IMR-90 (cell line): ENCODE data around the gene STOM. TPM values are rescaled to one million over a fixed set of nuclear protein-coding genes. Genes with fewer than 3 reads are reported as not detected.
A peak's percentile ranks its signal among the peaks of the same experiment; 100 is the strongest.

Source experiments
- ATAC-seq: fragments of 200-7000 bp; cut with Tn5 transposase; 2 replicates; pipeline ENCODE4 v1.9.1; 2020; ENCODE audit warnings: low read depth, mild to moderate bottlenecking, moderate library complexity
- BruUV-seq: library from RNA; stranded (reverse); fragments of 400-500 nt; replicated peaks from 2 replicates; lab custom pipeline; 2021; lab: Mats Ljungman, UMichigan
- CTCF ChIA-PET: fragments of 300-600 bp; formaldehyde crosslinking; extraction: SDS; loops from one replicate; lab custom pipeline; 2021; ENCODE audit warnings: antibody characterized with exemption; lab: Yijun Ruan, JAX
- POLR2A ChIA-PET: fragments of 300-600 bp; sonication (Branson Sonifier 250); formaldehyde crosslinking; loops from one replicate; lab custom pipeline; 2022; ENCODE audit warnings: antibody characterized with exemption; ENCODE audit not compliant: unreplicated experiment; lab: Charles Lee
- DNase-seq: peaks from one replicate; pipeline ENCODE4 v3.0.0; 2013
- H2AFZ ChIP-seq: replicated peaks from 2 replicates; pipeline ENCODE3; 2013; ENCODE audit warnings: low read length, mild to moderate bottlenecking; ENCODE audit not compliant: poor library complexity
- H2AK5ac ChIP-seq: 2 replicates; pipeline ENCODE4 v1.6.1; 2013; ENCODE audit warnings: low read depth, low read length, inconsistent platforms
- H2AK9ac ChIP-seq: replicated peaks from 2 replicates; pipeline ENCODE3; 2013; ENCODE audit warnings: mild to moderate bottlenecking, low read depth, low read length, moderate library complexity; ENCODE audit not compliant: poor library complexity
- H2BK120ac ChIP-seq: 2 replicates; pipeline ENCODE4 v1.6.1; 2013; ENCODE audit warnings: low read depth, low read length, inconsistent platforms
- H2BK15ac ChIP-seq: 3 replicates; pipeline ENCODE4 v1.6.1; 2013; ENCODE audit warnings: low read depth, low read length, inconsistent platforms
- H2BK20ac ChIP-seq: 2 replicates; pipeline ENCODE4 v1.6.1; 2013; ENCODE audit warnings: low read depth, mild to moderate bottlenecking, inconsistent platforms, low read length, moderate library complexity
- H2BK5ac ChIP-seq: 2 replicates; pipeline ENCODE4 v1.6.1; 2013; ENCODE audit warnings: mild to moderate bottlenecking, low read depth, low read length, inconsistent platforms; ENCODE audit not compliant: poor library complexity, severe bottlenecking
- H3K14ac ChIP-seq: replicated peaks from 2 replicates; pipeline ENCODE4 v1.6.1; 2013; ENCODE audit warnings: low read depth, low read length, inconsistent platforms
- H3K18ac ChIP-seq: 2 replicates; pipeline ENCODE4 v1.6.1; 2013; ENCODE audit warnings: low read depth, low read length, control low read depth
- H3K23ac ChIP-seq: 2 replicates; pipeline ENCODE4 v1.6.1; 2013; ENCODE audit warnings: low read depth, low read length, inconsistent platforms
- H3K27ac ChIP-seq: 2 replicates; pipeline ENCODE4 v1.5.1; 2013; ENCODE audit warnings: mild to moderate bottlenecking, control low read depth, low read length; ENCODE audit not compliant: insufficient read depth
- H3K27me3 ChIP-seq: 2 replicates; pipeline ENCODE4 v1.6.1; 2013; ENCODE audit warnings: low read length; ENCODE audit not compliant: control insufficient read depth, insufficient read depth
- H3K36me3 ChIP-seq: 2 replicates; pipeline ENCODE4 v1.6.1; 2013; ENCODE audit warnings: low read length, mixed read lengths; ENCODE audit not compliant: control insufficient read depth, insufficient read depth
- H3K4ac ChIP-seq: 2 replicates; pipeline ENCODE4 v1.6.1; 2013; ENCODE audit warnings: low read depth, low read length, inconsistent platforms
- H3K4me1 ChIP-seq: 2 replicates; pipeline ENCODE4 v1.6.1; 2013; ENCODE audit warnings: low read length, mixed read lengths; ENCODE audit not compliant: control insufficient read depth, insufficient read depth
- H3K4me2 ChIP-seq: 2 replicates; pipeline ENCODE4 v1.6.1; 2013; ENCODE audit warnings: low read depth, mild to moderate bottlenecking, control low read depth, low read length, moderate library complexity
- H3K4me3 ChIP-seq: 2 replicates; pipeline ENCODE4 v1.5.1; 2013; ENCODE audit warnings: low read depth, mild to moderate bottlenecking, control low read depth, low read length, moderate library complexity; ENCODE audit not compliant: insufficient read depth
- H3K56ac ChIP-seq: 2 replicates; pipeline ENCODE4 v1.6.1; 2013; ENCODE audit warnings: low read length, inconsistent platforms; ENCODE audit not compliant: insufficient read depth; ENCODE audit errors: extremely low read depth
- H3K79me1 ChIP-seq, 2 experiments: 2 replicates each; pipeline ENCODE4 v1.6.1; 2013; ENCODE audit warnings: low read length in 2 of 2, inconsistent platforms in 1 of 2, low read depth in 1 of 2
- H3K9ac ChIP-seq: 2 replicates; pipeline ENCODE4 v1.6.1; 2013; ENCODE audit warnings: low read depth, low read length, control low read depth
- H3K9me1 ChIP-seq: 2 replicates; pipeline ENCODE4 v1.6.1; 2013; ENCODE audit warnings: low read length, inconsistent platforms; ENCODE audit not compliant: insufficient read depth
- H3K9me3 ChIP-seq: 2 replicates; pipeline ENCODE4 v1.6.1; 2013; ENCODE audit warnings: low read length; ENCODE audit not compliant: control insufficient read depth, insufficient read depth
- H4K20me1 ChIP-seq: 2 replicates; pipeline ENCODE4 v1.6.1; 2013; ENCODE audit warnings: low read length, inconsistent platforms; ENCODE audit not compliant: insufficient read depth
- H4K5ac ChIP-seq: 2 replicates; pipeline ENCODE4 v1.6.1; 2013; ENCODE audit warnings: mild to moderate bottlenecking, low read depth, low read length, control low read depth
- H4K8ac ChIP-seq, 2 experiments: 2 replicates each; pipeline ENCODE4 v1.6.1; 2013; ENCODE audit warnings: low read depth in 2 of 2, low read length in 2 of 2, control low read depth in 1 of 2, inconsistent platforms in 1 of 2
- H4K91ac ChIP-seq: 2 replicates; pipeline ENCODE4 v1.6.1; 2013; ENCODE audit warnings: low read depth, low read length, inconsistent platforms; ENCODE audit not compliant: insufficient read depth
- BHLHE40 ChIP-seq: fragments of 150-350 bp; IDR thresholded peaks from 2 replicates; pipeline ENCODE4 v1.6.1; 2016; ENCODE audit warnings: mild to moderate bottlenecking, low read depth, low read length
- FOS ChIP-seq: fragments of 150-350 bp; IDR thresholded peaks from 2 replicates; pipeline ENCODE4 v1.6.1; 2016; ENCODE audit warnings: low read depth, low read length
- MAZ ChIP-seq: IDR thresholded peaks from 2 replicates; pipeline ENCODE4 v1.6.1; 2012; ENCODE audit warnings: low read depth, mild to moderate bottlenecking, low read length, improper control_type of control experiment, moderate library complexity, borderline replicate concordance
- NFE2L2 ChIP-seq: fragments of 150-350 bp; IDR thresholded peaks from 2 replicates; pipeline ENCODE4 v1.6.1; 2016; ENCODE audit warnings: low read depth, mild to moderate bottlenecking, low read length
- RAD21 ChIP-seq: IDR thresholded peaks from 2 replicates; pipeline ENCODE4 v1.6.1; 2012; ENCODE audit warnings: low read length, improper control_type of control experiment
- RCOR1 ChIP-seq: IDR thresholded peaks from 2 replicates; pipeline ENCODE4 v1.6.1; 2012; ENCODE audit warnings: mild to moderate bottlenecking, low read length, improper control_type of control experiment; ENCODE audit not compliant: insufficient replicate concordance
- WGBS, 2 experiments: methylation state at CpG; one replicate each; pipeline versions ENCODE4 v1.1.5 to v1.1.7; 2013; ENCODE audit warnings: missing lambda C conversion rate in 2 of 2; ENCODE audit not compliant: insufficient read length in 1 of 2; ENCODE audit errors: extremely low coverage in 2 of 2; 5-methylcytosine and 5-hydroxymethylcytosine counted together
- dilution Hi-C: fragments of 300-500 bp; cut with HindIII; formaldehyde crosslinking; loops from one replicate; pipeline ENCODE4 v1.14.3; 2018; ENCODE audit warnings: low sequenced_read_pairs; ENCODE audit not compliant: unreplicated experiment
- in situ Hi-C: fragments of 300-500 bp; cut with MboI; formaldehyde crosslinking; loops from 3 replicates; pipeline ENCODE4 v1.14.3; 2019; ENCODE audit warnings: low sequenced_read_pairs, inconsistent platforms, mixed read lengths
- intact Hi-C: fragments of 100-400 bp; cut with micrococcal nuclease; formaldehyde crosslinking; loops from 2 replicates; pipeline ENCODE4 v1.10.0; 2022
- polyA plus RNA-seq, 3 experiments: library from polyadenylated mRNA; depleted of rRNA; stranded (reverse); fragments of >200 nt; gene quantifications; 2 replicates each; pipeline ENCODE4 v1.2.3, GENCODE V29; 2012; ENCODE audit warnings: low replicate concordance in 1 of 3
- total RNA-seq: library from RNA; depleted of rRNA; stranded (reverse); fragments of >200 nt; gene quantifications from 2 replicates; pipeline ENCODE4 v1.2.3, GENCODE V29; 2012

The STOM gene
- total and polyA plus RNA-seq, 2 of the 4 experiments (the other 2 are of a cell fraction) = 78.4 to 84.8 TPM

DNA sequence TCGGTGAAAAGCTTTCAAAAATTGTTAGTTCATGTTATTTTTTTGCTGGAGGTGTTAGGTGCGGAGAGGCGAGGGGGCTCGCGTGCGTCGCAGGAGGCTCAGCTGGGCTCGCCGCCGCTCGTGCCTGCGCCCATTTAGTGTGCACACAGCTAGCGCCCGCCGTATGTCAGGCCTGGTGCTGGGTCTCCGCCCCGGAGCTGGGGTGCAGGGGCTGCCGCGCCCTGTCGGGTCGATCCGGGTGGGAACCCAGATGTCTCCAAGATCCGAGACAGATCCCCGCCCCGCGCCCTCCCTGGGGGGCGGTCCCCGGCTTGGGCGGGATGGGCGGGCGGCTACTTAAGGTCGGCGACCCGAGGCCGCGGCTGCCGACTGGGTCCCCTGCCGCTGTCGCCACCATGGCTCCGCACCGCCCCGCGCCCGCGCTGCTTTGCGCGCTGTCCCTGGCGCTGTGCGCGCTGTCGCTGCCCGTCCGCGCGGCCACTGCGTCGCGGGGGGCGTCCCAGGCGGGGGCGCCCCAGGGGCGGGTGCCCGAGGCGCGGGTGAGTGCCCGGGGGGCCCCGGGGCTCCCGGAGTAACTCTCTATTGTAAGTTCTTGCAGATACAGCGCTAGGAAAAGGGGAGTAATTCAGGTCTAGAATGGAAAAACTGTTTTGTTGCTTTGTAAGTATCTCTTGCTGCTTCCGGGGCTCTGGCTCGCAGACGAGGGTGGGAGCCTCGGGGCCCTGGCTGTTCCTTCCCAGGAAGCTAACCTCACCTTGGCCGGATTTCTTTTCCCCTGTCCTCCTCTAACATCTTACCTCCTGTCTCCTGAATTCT lies 70.4 kb downstream of the STOM start:
- Histone ChIP-seq H2BK20ac (no peak overlapping the region), H3K9me1 (peaks cover 26% of the 10 kb centered on the region; the same call in 1 of the 2 replicates), H3K14ac (peak overlapping the region; percentile 71; the same call in 1 of the 2 replicates), H3K36me3 (peaks cover 49% of the 10 kb centered on the region), H3K23ac (peak overlapping the region; percentile 83; the same call in 1 of the 2 replicates), H3K4me1 (peaks cover 15% of the 10 kb centered on the region; the same call in 1 of the 2 replicates), H2BK5ac (no peak overlapping the region), H2AK5ac (peak overlapping the region; percentile 13; the same call in 1 of the 2 replicates), H3K27ac (peak overlapping the region; percentile 4; the same call in 1 of the 2 replicates), H3K56ac (no peak overlapping the region), H4K20me1 (peaks cover 24% of the 10 kb centered on the region; the same call in 1 of the 2 replicates), H3K4me3 (peak overlapping the region; percentile 14; the same call in 1 of the 2 replicates), H3K9me3 (no peaks in the 10 kb centered on the region), H2BK15ac (no peak overlapping the region), H4K8ac (peak overlapping the region in 1 of 2 experiments; percentile 42; a peak in 1 of 4 replicates), H3K18ac (no peak overlapping the region; the same call in 1 of the 2 replicates), H3K9ac (peak overlapping the region; percentile 50), H3K4me2 (peak overlapping the region; percentile 67), H3K4ac (peak overlapping the region; percentile 44), H4K91ac (no peak overlapping the region; the same call in 1 of the 2 replicates), H3K79me1 (peaks cover 42 to 84% of the 10 kb centered on the region in 2 experiments), H2AFZ (peak overlapping the region; percentile 75), H3K27me3 (no peaks in the 10 kb centered on the region), H2AK9ac (peak overlapping the region; percentile 70), H4K5ac (no peak overlapping the region; the same call in 1 of the 2 replicates), H2BK120ac (peak overlapping the region; percentile 49)
- in situ Hi-C loops (no loop called here), dilution Hi-C loops (no loop called here), intact Hi-C loops (no loop called here)
- 10% methylated on average over 40 of the region's 74 CpGs; no CpG with 5 or more reads in 1 of the 2 experiments for WGBS, 2 experiments
- BruUV-seq = no TSS peak
- ATAC-seq (peak; percentile 68), DNase-seq (no peak)
- ChIA-PET POLR2A (no interaction called here), CTCF (no interaction called here)
- TF ChIP-seq RCOR1 = no peak
- TF ChIP-seq BHLHE40 = peak; percentile 8; the same call in 1 of the 2 replicates
- TF ChIP-seq RAD21 = no peak
- TF ChIP-seq NFE2L2 = no peak
- TF ChIP-seq FOS = no peak
- 0 out of 2 replicates have a peak, but pooled peaks have one; percentile 11 for TF ChIP-seq MAZ
